ENCODE data around the gene ANKRD2.

The ANKRD2 gene

GRCh38 chr10:97597778-97598177, 25.2 kb downstream of the ANKRD2 start:
- no peak for DNase-seq

- DNase-seq: no peak
Measured at GRCh38 chr10:97598407-97599271, 26.1 kb downstream of the ANKRD2 start.

GRCh38 chr10:97599272-97599619, 26.7 kb downstream of the ANKRD2 start:
- DNase-seq: no peak

GRCh38 chr10:97600616-97601015, 28.0 kb downstream of the ANKRD2 start:
- DNase-seq: no peak

- no peak for DNase-seq
Measured at GRCh38 chr10:97601268-97602215, 29.0 kb downstream of the ANKRD2 start.

- DNase-seq: no peak
Measured at GRCh38 chr10:97607095-97607636, 34.6 kb downstream of the ANKRD2 start.

GRCh38 chr10:97608991-97609561, 36.5 kb downstream of the ANKRD2 start:
- no peak for DNase-seq

- DNase-seq: no peak
Measured at GRCh38 chr10:97611473-97611872, 38.9 kb downstream of the ANKRD2 start.

GRCh38 chr10:97612386-97612785, 39.8 kb downstream of the ANKRD2 start:
- peak; percentile 57 for DNase-seq

GRCh38 chr10:97618285-97618684, 45.7 kb downstream of the ANKRD2 start:
- DNase-seq: no peak

- no peak for DNase-seq
Measured at GRCh38 chr10:97618733-97619132, 46.2 kb downstream of the ANKRD2 start.

GRCh38 chr10:97623277-97623676, 50.7 kb downstream of the ANKRD2 start:
- DNase-seq: no peak

GRCh38 chr10:97627731-97628130, 55.2 kb downstream of the ANKRD2 start:
- no peak for DNase-seq

GRCh38 chr10:97628228-97628627, 55.6 kb downstream of the ANKRD2 start:
- DNase-seq: no peak

GRCh38 chr10:97629289-97629688, 56.7 kb downstream of the ANKRD2 start:
- DNase-seq: no peak

GRCh38 chr10:97631098-97631497, 58.5 kb downstream of the ANKRD2 start:
- no peak for DNase-seq

- peak; percentile 95 for DNase-seq
Measured at GRCh38 chr10:97632949-97633884, 60.6 kb downstream of the ANKRD2 start, which contains the start of gene MORN4. MORN4 (minus strand) TSS chr10:97633500; CDS start chr10:97619653, 13,847 bp downstream.
